ENCODE data around the gene STX1B. TPM values are rescaled to one million over a fixed set of nuclear protein-coding genes. Genes with fewer than 3 reads are reported as not detected.

The STX1B gene
- total RNA-seq, 1 experiment from 2014 or later = 11.0 TPM

- H3K56ac ChIP-seq (ENCODE audit: insufficient read length, low read depth, low read length) = no peak overlapping the region
- DNase-seq = no peak
Measured at GRCh38 chr16:31006086-31006385, 4.4 kb downstream of the STX1B start.

More at GRCh38 chr16:31006086-31006385, 4.4 kb downstream of the STX1B start:
- Histone ChIP-seq H3K14ac (ENCODE audit: insufficient read depth, low read length) (no peak overlapping the region), H2AK5ac (ENCODE audit: insufficient read length, low read length) (no peak overlapping the region), H3K79me2 (ENCODE audit: insufficient read depth, low read length) (no peaks in the 10 kb centered on the region; the same call in 1 of the 2 replicates), H3T11ph (ENCODE audit: low read length) (no peak overlapping the region), H4K91ac (ENCODE audit: insufficient read length, low read depth, low read length) (no peak overlapping the region), H2BK120ac (ENCODE audit: low read depth, low read length, poor library complexity, severe bottlenecking) (no peak overlapping the region), H4K5ac (ENCODE audit: insufficient read length, low read depth, low read length) (no peak overlapping the region), H4K20me1 (ENCODE audit: control insufficient read depth, insufficient read depth, insufficient read length) (no peaks in the 10 kb centered on the region), H2BK5ac (ENCODE audit: insufficient read length, low read length) (no peak overlapping the region), H3K23me2 (ENCODE audit: insufficient read length, low read depth, low read length, poor library complexity, severe bottlenecking) (peaks cover 5% of the 10 kb centered on the region), H3K27me3 (ENCODE audit: insufficient read depth, low read length) (no peaks in the 10 kb centered on the region), H2BK20ac (ENCODE audit: low read depth, low read length, poor library complexity, severe bottlenecking) (no peak overlapping the region), H4K8ac (replicated peaks; ENCODE audit: insufficient read length, low read depth, low read length) (no peak overlapping the region), H3K4me1 (ENCODE audit: insufficient read depth, low read length) (peaks cover 3% of the 10 kb centered on the region; the same call in 1 of the 2 replicates), H3K9me3 (ENCODE audit: control insufficient read depth, low read depth, low read length) (no peaks in the 10 kb centered on the region), H3K79me1 (ENCODE audit: insufficient read depth, low read depth, low read length, poor library complexity, severe bottlenecking) (no peaks in the 10 kb centered on the region), H2BK12ac (ENCODE audit: insufficient read length, low read depth, low read length) (no peak overlapping the region), H3K9ac (ENCODE audit: extremely low read depth, insufficient read length, low read length) (no peak overlapping the region), H3K23ac (ENCODE audit: insufficient read length, low read depth, low read length) (no peak overlapping the region), H3K18ac (ENCODE audit: insufficient read length, low read depth, low read length) (no peak overlapping the region), H3K4ac (ENCODE audit: low read depth, low read length) (no peak overlapping the region), H3K4me2 (ENCODE audit: insufficient read depth, insufficient read length, low read length) (no peak overlapping the region), H2BK15ac (ENCODE audit: low read depth, low read length) (no peak overlapping the region), H3K27ac (ENCODE audit: insufficient read length, low read depth, low read length) (no peak overlapping the region), H2AFZ (ENCODE audit: low read length) (no peak overlapping the region)
- Mint-ChIP-seq H3K4me1 (peaks cover 27 to 41% of the 10 kb centered on the region in 2 experiments), H3K27me3 (ENCODE audit: low read depth) (peaks cover 3% of the 10 kb centered on the region), H3K36me3 (ENCODE audit: insufficient read depth in 1 of 3, low read depth in 3 of 3) (no peaks in the 10 kb centered on the region), H3K27ac (no peak overlapping the region; a peak in 1 of 7 replicates), H3K9me3 (no peaks in the 10 kb centered on the region; a peak in 1 of 5 replicates), H3K4me3 (peak overlapping the region in 1 of 2 experiments; percentile 30; a peak in 1 of 5 replicates)
- no CpG with 5 or more reads among the region's 7 CpGs for WGBS (ENCODE audit: extremely low coverage, insufficient read length, low lambda C conversion rate)
- TF ChIP-seq CTCF (conservative IDR thresholded peaks at IDR 0.05) = no peak
